GM13977 (cell line): ENCODE data around the gene CWF19L2.

Experiments used
- DNase-seq: peaks from one replicate; pipeline ENCODE4 v3.0.0; 2012; ENCODE audit warnings: low spot score
- CTCF ChIP-seq: IDR thresholded peaks from 2 replicates; pipeline ENCODE4 v1.5.1; 2012; ENCODE audit warnings: mild to moderate bottlenecking, control low read depth; ENCODE audit not compliant: insufficient read depth; ENCODE audit errors: extremely low read depth, missing control alignments
- in situ Hi-C: fragments of 300-500 bp; cut with MboI; formaldehyde crosslinking; loops from one replicate; pipeline ENCODE4 v1.12.0; 2022; ENCODE audit warnings: low sequenced_read_pairs, low pct_unique_long_range_greater_than_20kb, mixed read lengths, inconsistent platforms; ENCODE audit not compliant: unreplicated experiment

The CWF19L2 gene

GRCh38 chr11:107493117-107493516 is 35.5 kb upstream of the CWF19L2 start:
- no peak for DNase-seq
- TF ChIP-seq CTCF: no peak
- in situ Hi-C loops: no loop called here

GRCh38 chr11:107490836-107491235 is 33.2 kb upstream of the CWF19L2 start:
- TF ChIP-seq CTCF: no peak
- in situ Hi-C loops: no loop called here
- DNase-seq: no peak

DNA sequence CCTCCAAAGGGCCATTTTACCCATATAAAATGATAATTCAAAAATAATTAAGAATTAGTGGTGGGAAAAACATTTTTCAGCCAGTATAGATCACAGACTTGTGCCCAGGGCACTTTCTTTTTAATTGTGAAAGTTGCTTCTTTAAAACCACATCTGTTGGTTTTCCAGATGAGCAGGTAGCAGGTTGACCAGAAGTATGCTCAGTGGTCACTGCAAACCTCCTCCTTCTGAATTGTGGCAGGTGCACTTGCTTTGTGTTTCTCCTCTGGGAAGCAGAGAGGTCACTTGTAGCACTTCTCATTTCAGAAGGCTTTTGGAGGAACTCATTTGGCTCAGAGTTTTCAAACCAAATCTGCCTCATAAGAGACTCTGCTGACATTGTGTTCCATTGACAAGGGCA is 24.6 kb upstream of the CWF19L2 start:
- no peak for DNase-seq
- in situ Hi-C loops: no loop called here
- no peak for TF ChIP-seq CTCF

GRCh38 chr11:107478922-107479321 is 21.3 kb upstream of the CWF19L2 start:
- in situ Hi-C loops: no loop called here
- no peak for TF ChIP-seq CTCF
- DNase-seq: no peak

- TF ChIP-seq CTCF: no peak
- in situ Hi-C loops: no loop called here
- DNase-seq: no peak
These were observed 20.2 kb upstream of the CWF19L2 start for GRCh38 chr11:107477820-107478219.

GRCh38 chr11:107473792-107474191 is 16.2 kb upstream of the CWF19L2 start:
- no peak for TF ChIP-seq CTCF
- in situ Hi-C loops: no loop called here
- DNase-seq: no peak

GRCh38 chr11:107472966-107473365 is 15.3 kb upstream of the CWF19L2 start:
- in situ Hi-C loops: no loop called here
- no peak for TF ChIP-seq CTCF
- no peak for DNase-seq
